ENCODE data around the gene DPP10.

DNA sequence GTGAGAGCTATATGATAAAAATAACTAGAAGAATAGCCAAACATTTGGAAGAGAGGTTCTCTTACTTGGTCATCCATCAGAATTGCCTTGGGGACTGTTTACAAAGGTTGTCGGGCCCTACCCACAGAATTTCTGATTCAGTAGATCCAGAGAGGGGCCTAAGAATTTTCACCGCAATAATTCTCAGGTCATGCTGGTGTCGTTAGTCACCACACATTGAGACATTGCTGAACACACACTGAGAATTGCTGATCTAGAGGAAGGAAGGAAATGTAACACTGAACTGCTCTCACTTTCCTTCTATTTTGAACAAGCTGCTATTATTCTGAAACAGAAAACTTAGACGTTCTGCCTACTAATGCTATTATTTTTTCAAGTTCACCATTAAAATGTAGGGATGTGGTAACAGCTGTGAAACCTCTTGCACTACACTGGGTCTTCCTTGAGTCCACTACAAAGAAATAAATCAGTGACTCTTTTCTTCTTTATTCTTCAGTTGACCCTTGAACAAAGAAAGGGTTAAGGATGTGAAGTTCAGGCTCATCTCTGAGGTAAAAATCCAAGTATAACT, 491.3 kb downstream of the DPP10 start:
- TF ChIP-seq, protein P1, sequence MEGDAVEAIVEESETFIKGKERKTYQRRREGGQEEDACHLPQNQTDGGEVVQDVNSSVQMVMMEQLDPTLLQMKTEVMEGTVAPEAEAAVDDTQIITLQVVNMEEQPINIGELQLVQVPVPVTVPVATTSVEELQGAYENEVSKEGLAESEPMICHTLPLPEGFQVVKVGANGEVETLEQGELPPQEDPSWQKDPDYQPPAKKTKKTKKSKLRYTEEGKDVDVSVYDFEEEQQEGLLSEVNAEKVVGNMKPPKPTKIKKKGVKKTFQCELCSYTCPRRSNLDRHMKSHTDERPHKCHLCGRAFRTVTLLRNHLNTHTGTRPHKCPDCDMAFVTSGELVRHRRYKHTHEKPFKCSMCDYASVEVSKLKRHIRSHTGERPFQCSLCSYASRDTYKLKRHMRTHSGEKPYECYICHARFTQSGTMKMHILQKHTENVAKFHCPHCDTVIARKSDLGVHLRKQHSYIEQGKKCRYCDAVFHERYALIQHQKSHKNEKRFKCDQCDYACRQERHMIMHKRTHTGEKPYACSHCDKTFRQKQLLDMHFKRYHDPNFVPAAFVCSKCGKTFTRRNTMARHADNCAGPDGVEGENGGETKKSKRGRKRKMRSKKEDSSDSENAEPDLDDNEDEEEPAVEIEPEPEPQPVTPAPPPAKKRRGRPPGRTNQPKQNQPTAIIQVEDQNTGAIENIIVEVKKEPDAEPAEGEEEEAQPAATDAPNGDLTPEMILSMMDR (IDR thresholded peaks at IDR 0.05): no peak
- TF ChIP-seq POLR2A (IDR thresholded peaks at IDR 0.05): no peak

Measured in sigmoid colon (tissue), 3 donors.